Measurements from ENCODE around the gene C15orf40.
"Not testable (repeated sequence)": the region's sequence is repeated elsewhere in the genome, so short reads cannot be mapped to it uniquely, and the experiment has no call there.

Gene C15orf40

DNA sequence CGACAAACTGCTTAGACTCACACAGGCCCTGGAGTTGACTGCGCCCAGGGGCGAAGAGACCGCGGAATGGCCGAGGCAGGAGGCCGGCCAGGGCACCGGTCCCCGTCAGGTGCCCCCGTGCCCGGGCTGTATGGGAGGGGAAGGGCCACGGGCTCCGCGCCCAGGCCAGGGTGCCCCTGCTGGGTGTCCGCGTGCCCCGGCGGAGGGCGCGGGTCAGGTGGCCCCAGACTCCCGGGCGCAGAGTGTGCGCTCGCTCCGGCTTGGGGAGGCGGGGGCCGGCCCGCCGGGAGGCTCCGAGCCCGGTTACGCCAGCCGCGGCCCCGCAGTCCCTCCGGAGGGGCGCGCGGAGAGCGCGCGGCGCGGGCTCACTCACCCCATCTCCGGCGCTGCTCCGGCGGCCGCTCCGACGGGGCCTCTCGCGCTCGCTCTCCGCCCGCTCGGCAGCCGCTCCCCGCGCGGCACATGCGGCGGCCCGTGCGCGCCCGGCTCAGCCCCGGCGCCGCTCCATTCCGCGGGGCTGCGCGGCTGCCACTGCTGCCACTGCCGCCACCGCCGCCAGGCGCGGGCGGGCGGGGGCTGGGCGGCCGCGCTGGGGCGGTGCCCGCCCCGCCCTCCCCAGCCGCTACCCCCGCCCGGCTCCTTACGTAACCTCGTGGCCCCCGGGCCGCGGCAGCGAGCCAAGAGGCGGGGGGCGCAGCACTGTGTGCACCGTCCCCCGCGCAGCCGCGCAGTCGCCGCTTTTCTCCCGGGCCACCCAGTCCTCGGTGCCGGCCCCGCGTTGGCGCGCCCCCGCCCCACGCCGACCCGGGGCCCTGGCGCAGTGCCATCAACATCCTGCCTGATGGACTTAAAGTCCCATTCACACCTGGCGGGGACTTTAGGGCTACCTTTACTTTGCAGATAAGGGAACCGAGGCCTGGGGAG is 59.0 kb downstream of the C15orf40 start, which contains the start of gene HOMER2:
Gene HOMER2, minus strand, starts transcription at position 563 of the 924 bp plus-strand sequence. Its CDS starts 185 bp downstream, at position 378.
- DNase-seq (ENCODE audit: low read depth, low spot score), result peak; percentile 18

DNA sequence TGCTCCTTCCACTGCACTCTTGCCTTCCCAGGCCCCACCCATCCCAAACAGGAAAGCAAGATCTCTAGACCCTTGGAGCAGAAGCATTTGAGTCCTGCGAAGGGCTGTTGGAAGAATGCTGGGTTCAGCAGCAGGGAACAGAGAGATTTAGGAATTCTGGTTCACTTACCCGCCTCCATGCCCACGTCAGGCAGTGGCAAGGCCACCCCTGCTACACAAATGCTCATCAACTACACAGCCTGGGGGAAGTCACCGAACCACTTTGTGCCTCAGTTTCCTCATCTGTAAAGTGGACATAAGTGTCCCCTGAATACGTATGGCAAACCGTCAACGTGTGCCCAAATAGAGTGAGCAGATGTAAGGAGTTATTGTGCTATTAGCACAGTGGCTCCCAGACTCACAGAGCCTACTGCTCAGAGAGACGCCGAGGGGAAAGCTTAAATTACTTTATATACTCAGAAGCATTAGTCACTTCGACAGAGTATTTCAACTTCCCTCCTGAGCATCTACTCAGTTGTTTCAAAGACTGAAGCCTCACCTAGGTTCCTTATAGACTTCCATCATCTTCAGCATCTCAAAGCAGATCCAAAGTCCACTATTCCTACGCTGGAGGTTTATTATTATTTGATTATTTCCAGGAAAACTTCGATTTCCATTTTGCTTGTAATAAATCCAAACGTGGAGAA is 59.8 kb downstream of the C15orf40 start:
- no peak for DNase-seq (ENCODE audit: low read depth, low spot score)

DNA sequence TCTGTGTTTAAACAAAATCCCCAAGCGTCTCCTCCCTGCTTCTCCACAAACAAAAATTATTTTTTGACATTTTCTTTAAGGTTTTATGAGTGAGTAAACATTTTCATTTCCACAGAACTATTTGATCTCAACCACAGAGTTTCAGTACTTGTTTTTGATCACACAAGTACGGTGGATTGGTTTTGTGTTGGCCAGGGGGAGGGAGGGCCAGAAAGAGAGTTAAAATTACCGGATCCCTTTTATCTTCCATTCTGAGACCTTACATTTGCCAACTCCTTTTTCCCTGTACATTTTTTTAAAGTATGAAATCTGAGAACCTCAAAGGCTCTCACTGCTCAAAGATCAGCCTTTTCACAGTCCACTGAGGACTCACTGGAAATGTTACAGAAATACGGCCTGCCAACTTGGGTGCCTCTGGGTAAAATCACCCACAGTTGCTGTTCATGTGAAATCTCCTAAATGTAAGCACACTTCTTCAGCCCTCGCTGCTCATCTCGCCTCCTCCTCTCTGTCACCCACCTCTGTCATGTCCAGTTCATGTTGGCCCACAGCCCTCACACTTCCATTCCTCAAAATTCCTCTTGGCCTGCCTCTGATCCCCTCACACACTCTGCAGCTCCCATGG is 60.6 kb downstream of the C15orf40 start:
- DNase-seq (ENCODE audit: low read depth, low spot score), result no peak

DNA sequence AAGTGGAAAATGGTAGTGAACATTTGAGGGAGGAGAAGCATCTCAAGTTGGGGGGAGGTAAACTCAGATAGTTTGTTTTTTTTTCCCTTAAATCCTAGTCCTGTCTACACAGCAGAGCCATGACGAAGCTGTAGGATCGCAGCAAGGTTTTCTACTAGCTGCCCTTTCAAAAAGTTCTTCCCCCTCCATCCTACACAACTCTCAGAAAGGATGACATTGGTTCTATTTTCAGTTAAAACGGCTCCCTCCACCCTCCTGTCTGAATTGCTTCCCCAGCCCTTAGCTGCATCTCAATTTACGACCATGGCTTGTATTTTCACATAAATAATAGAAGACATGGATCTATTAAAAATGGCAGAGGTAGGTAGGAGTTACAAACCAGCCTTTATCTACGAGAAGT is 61.1 kb downstream of the C15orf40 start:
- DNase-seq (ENCODE audit: low read depth, low spot score), result no peak

DNA sequence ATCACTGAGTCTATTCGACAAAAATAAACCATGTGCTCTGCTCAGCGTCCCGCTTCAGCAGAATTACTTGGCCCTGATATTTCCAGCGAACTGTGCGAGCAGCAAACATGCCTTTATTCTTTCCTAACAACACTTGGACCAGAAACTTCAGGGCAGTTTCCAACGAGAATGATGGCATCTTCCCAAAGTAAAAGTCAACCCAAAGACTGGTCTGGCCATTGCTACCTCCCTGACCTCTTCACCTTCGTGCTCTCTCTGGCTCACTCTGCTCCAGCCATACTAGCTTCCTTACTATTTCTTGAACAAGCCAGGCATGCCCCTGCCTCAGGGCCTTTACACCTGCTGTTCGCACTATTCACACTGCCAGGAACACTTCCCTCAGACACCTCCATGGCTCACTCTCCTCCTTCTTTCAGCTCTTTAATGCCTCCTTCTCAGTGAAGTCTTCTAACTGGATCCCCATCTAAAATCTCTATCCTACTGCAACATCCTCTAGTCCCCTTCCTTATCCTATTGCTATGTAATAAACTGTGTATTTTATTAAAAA is 65.2 kb downstream of the C15orf40 start:
- no peak for DNase-seq (ENCODE audit: low read depth, low spot score)

DNA sequence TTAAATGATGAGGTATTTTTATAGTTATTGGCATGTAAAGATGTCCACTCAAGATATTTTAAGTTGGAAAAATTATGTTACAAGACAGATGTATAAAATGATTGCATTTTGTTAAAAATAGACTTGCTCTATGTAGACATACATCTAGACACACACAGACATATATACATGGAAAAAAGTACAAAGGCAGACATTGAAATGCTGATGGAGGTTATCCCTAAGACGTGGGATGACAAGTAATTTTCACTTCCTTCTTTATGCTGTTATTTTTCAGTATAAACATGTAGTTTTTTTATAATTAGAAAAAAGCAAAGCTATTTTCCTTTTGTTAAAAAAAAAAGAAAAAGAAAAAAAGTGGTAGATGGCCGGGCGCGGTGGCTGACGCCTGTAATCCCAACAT is 66.1 kb downstream of the C15orf40 start:
- no peak for DNase-seq (ENCODE audit: low read depth, low spot score)

DNA sequence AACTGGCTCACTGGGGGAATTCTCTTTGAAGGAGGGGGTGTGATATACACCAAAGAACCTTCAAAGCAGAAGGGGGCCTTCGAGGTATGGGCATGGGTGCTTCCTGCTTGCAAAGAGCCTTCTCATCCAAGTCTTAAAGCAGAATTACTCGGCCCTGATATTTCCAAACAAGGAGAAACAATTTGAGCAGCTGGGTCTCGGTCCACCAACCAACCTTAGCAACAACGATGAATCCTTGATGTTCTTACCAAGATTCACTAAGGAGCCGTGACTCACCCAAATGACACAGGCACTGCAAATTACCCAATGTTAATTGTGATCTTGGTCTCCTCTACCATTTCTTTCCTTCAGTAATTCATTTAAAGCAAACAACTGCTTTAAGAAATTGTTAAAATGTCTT is 66.6 kb downstream of the C15orf40 start:
- no peak for DNase-seq (ENCODE audit: low read depth, low spot score)

DNA sequence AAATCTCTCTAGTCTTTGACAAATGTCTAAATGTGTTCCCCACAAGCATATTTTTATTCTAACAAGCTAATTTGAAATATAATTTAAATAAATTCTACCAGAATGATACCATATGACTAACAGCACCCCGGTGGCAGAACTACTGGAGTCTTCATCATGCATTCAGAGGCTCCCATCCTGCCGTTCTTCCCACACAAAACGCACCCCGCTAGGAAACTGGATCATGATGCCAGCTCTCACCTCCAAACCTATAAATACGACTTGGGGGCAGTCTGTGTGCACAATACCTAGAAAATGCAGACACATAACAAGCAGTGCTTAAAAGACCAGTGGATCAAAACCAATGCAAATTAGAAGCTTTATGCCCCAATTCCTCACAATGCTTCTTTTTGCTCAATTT is 67.4 kb downstream of the C15orf40 start:
- DNase-seq (ENCODE audit: low read depth, low spot score), result no peak

DNA sequence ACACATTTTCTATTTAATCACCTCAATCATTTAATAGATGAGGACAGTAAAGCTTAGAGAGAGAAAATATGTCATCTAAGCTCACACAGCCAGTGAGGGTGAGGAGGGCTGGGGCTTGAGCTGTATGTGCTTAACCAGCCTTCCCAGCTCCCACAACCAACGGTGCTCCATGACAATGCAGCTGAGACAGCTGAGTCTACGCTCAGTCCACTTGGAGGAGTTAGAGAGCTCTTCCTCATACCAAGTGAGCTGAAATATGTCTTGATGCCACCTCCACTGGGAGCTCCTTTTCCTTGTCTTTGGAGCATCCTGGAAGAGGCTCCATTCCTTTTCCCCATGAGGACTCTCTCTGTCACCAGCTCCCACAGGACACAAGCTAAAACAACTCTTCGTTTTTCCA is 68.3 kb downstream of the C15orf40 start:
- no peak for DNase-seq (ENCODE audit: low read depth, low spot score)

DNA sequence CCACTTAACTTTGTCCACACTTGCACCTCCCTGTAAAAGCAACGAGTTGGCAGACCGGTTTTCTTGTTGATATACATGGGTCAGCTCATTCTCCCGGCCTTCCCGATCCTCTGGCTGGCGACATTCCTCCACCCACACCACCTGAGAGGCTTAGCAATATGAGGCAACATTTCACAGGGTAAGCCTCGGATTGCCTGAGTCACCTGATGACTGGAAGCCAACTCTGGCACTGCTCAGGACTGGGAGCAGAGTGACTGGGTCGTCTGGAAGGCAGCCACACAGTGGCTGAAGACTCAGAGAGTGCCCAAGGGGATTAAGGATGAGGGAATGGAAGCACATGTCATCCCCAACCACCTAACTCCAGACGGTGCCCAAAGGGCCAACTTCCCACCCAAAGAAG is 68.7 kb downstream of the C15orf40 start:
- DNase-seq (ENCODE audit: low read depth, low spot score), result peak; percentile 41

DNA sequence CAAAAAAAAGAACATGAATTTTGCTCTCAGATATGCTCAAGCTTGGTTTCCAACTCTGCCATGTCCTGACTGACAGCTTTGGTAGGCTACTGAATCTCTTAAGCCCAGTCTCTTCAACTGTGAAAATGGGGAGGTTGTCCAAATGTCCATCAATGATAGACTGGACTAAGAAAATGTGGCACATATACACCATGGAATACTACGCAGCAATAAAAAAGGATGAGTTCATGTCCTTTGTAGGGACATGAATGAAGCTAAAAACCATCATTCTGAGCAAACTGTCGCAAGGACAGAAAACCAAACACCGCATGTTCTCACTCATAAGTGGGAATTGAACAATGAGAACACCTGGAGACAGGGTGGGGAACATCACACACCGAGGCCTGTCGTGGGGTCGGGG is 71.8 kb downstream of the C15orf40 start:
- DNase-seq (ENCODE audit: low read depth, low spot score), result not testable (repeated sequence)

Data from ELF-1 (cell line).